HG03442 (cell line): ENCODE measurements around the gene BRMS1.
"Not testable (repeated sequence)": the region's sequence is repeated elsewhere in the genome, so short reads cannot be mapped to it uniquely, and the experiment has no call there.

Experiments
- ATAC-seq: cut with Tn5 transposase; IDR thresholded peaks from one replicate; pipeline ENCODE4 v1.9.1; 2021; ENCODE audit warnings: mild to moderate bottlenecking, moderate library complexity; ENCODE audit not compliant: unreplicated experiment

The BRMS1 gene

DNA sequence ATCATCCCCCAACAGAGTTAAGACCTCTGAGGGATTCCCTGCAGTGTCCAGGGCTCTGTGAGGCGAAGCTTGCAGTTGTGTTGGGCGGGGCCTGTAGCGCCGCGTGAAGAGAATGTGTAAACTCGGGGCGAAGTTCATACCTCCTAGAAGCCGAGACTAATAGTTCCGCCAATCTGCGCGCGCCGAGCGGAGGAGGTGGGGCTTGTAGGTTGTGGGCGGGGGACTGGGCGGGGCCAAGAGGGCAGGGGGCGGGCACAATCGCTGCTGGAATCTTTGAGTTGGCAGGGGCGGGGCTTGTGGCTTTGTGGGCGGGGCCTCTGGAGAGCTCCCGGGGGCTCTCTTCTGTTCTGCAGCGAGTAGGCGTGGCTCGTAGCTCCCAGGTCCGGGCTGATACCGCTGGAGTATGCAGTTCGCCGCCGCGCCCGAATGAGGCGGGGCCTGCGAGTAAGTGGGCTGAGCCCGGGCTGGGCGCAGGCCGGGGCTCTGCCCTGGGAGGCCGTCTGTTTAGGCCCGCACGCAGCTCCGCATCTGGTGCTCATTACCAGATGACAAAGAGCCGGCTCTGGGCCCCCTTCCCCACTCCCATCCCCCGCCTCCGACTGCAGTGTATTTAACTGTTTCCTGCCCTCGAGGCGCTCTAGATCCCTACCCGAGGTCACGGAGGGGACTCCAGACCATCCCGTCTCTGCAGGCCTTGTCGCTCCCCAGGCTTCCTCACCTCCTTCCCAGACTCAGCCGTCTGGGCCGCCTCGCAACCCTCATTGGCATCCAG, 32.2 kb downstream of the BRMS1 start:
- ATAC-seq: peak; percentile 62

GRCh38 chr11:66311965-66312548, 32.8 kb downstream of the BRMS1 start:
- peak; percentile 66 for ATAC-seq

DNA sequence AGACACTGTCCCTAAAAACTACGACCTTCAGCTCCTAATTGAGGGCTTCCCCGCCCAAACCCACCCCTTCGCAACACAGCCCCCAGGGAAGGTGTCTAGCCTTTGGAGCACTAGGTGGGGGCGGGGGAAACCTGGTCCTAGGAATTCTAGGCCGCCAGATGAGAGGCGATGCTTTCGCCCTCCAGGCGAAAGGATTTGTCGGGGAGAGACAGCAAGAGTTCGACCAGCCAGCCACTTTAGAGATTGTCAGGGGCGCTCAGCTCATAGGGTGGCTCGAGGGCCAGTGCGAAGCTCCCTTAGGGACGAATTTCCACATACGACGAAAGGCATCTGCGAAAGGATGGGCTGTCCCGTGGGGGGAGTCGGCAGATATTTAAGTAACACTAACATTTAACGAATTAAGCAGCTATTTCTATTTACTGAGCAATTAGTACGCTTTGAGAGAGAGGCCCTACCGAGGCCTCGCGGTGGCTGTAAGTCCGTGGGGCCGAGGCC, 33.4 kb downstream of the BRMS1 start:
- ATAC-seq: no peak

GRCh38 chr11:66310803-66311440, 34.0 kb downstream of the BRMS1 start:
- ATAC-seq: not testable (repeated sequence)

GRCh38 chr11:66310324-66310723, 34.6 kb downstream of the BRMS1 start:
- ATAC-seq: no peak

GRCh38 chr11:66309475-66309874, 35.4 kb downstream of the BRMS1 start:
- ATAC-seq: no peak

GRCh38 chr11:66302656-66303055, 42.2 kb downstream of the BRMS1 start:
- ATAC-seq: no peak

- ATAC-seq: no peak
These were observed 45.7 kb downstream of the BRMS1 start for GRCh38 chr11:66299186-66299585.

DNA sequence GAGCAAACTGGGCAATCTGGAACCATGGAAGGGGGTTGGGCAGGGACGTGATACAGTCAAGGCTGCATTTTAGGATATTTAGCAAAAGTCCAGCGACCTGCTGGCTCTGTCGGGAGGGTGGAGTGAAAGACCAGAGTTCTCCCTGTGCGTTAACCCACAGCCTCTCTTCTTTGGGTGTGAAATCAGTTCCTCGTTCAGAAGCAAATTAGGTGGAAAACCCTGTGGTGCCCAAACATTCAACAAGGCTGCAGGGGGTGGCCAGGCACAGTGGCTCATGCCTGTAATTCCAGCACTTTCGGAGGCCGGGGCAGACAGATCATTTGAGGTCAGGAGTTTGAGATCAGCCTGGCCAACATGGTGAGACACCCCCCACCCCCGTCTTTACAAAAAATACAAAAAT, 47.3 kb downstream of the BRMS1 start:
- no peak for ATAC-seq

DNA sequence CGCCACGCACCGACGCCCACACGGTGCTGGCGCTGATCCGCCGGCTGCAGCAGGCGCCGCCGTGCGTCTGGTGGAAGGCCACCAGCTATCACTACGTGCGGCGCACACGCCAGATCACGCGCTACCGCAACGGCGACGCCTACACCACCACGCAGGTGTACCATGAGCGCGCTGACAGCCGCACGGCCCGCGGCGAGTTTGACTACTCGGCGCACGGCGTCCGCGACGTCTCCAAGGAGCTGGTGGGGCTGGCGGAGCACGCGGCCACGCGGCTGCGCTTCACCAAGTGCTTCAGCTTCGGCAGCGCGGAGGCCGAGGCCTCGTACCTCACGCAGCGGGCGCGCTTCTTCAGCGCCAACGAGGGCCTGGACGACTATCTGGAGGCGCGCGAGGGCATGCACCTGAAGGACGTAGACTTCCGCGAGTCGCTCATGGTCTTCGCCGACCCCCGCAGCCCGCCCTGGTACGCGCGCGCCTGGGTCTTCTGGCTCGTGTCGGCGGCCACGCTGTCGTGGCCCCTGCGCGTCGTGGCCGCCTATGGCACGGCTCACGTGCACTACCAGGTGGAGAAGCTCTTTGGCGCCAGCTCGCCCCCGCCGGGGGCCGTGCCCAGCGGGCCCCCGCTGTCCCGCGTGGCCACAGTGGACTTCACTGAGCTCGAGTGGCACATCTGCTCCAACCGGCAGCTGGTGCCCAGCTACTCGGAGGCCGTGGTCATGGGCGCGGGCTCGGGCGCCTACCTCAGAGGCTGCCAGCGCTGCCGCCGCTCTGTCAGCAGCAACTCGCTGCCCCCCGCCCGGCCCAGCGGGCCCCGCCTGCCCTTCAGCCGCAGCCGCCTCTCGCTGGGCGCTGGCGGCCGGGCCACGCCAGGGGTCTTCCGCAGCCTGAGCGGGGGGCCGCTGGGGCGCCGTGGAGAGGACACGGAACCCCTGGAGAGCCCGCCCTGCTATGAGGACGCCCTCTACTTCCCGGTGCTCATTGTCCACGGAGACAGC, 50.0 kb downstream of the BRMS1 start:
- no peak for ATAC-seq

DNA sequence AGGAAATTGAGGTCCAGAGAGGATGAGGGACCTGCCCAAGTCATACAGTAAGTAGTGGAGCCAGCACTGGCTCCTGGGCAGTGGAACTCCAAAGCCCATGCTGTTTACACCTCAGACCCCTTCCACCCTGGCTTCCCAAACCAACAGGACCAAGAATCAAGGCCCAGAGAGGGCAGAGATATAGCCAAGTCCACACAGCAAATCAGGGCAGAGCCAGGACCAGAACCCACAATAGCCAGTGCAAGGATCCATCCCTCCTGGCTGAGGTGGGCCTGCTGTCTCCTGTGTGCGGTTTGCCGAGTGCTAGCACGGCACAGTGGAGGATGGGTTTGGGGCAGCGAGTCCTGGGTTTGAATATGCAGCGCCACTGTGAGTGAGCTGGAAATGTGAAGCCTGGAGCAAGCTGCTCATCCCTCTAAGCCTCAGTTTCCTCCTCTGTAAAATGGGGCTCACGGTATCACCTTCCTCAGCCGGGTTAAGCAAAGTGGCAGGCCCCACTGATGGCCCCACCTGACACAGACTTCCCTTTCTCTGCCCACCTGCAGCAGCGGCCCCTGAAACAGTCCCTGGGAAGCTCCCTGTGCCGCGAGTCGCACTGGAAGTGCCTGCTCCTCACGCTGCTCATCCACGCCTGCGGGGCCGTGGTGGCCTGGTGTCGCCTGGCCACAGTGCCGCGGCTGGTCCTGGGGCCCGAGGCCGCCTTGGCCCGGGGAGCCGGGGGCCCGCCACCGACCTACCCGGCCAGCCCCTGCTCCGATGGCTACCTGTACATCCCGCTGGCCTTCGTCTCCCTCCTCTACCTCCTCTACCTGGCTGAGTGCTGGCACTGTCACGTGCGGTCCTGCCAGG, 50.9 kb downstream of the BRMS1 start:
- ATAC-seq: no peak

DNA sequence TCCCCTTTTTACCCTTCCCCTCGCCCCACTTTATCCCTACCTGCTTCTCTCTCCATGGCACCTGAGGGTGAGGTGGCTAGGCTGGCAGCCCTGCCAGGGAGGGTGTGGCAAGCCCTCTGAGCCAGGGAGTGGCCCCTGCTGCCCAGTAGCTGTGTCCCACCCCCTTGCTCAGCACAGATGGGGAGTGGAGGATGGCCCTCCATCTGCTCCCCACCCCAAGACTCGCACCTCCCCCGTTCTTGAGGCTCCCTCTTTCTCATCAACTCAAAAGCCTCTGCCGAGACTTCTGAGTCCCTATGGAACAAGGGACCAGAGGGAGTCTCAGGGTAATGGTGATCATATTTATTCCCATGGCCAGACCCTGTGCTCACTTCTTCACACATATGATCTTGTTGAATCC, 51.6 kb downstream of the BRMS1 start:
- no peak for ATAC-seq

- ATAC-seq: no peak
These were observed 52.2 kb downstream of the BRMS1 start for GRCh38 chr11:66292543-66293332.

DNA sequence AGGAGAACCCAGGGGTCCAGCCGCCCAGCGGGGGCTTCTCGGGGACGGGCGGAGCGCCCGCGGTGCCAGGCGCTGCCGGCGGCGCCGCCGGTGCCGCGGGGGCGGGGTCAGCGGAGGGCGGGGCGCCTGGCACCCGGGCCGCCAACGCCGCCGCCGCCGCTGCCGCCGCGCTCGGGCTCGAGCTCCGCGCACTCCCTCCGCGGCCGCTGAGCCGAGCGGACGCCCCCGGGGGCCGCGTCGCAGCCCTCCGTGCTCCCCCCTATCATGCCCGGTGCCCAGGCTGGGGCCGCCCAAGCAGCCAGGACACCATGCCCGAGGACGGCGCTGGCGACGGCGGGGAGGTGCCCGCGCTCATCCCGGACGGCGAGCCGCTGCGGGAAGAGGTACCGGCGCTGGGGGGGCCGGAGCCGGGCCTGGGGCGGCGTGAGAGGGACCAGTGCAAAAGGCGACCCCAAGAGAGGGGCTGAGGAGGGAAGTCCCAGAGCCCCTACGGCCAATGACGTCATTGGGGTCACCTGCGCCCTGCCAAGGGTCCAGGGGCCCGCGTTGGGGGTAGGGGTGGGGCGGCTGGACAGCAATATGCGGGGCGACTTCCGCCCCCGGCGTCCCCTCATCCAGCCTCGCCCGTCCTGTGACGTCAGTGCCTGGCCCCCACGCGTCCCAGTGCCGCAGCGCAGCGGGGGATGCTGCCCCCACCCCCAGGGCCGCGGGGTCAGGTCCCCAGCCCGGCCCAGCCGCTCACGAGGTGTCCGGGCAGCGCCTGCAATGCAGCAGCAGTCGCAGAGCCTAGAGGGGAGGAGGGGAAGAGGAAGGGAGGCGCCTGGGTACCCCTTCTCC, 53.0 kb downstream of the BRMS1 start, which contains the start of gene TMEM151A:
Gene TMEM151A (plus strand): TSS at position 189 of the 837 bp plus-strand sequence. CDS start 120 bp downstream, at position 309.
- ATAC-seq: no peak

DNA sequence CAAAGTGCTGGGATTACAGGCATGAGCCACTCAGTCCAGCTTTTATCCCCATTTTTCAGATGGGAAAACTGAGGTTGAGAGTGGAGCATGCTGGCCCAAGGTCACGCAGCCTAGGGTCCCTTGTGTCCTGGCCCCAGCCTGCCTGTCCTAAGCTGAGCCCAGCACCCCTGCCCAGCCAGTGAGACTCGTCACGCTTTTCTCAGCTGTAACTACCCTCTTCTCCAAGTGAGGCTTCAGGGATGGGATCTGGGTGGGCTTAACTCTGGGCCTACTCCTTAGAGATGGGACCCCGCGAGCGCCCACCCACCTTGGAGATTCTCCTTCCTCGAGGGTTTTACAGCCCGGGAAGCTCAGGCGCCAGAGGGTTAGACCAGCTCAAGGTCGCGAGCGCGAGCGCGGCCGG, 53.6 kb downstream of the BRMS1 start:
- ATAC-seq: no peak

GRCh38 chr11:66290330-66290621, 54.6 kb downstream of the BRMS1 start:
- ATAC-seq: no peak

DNA sequence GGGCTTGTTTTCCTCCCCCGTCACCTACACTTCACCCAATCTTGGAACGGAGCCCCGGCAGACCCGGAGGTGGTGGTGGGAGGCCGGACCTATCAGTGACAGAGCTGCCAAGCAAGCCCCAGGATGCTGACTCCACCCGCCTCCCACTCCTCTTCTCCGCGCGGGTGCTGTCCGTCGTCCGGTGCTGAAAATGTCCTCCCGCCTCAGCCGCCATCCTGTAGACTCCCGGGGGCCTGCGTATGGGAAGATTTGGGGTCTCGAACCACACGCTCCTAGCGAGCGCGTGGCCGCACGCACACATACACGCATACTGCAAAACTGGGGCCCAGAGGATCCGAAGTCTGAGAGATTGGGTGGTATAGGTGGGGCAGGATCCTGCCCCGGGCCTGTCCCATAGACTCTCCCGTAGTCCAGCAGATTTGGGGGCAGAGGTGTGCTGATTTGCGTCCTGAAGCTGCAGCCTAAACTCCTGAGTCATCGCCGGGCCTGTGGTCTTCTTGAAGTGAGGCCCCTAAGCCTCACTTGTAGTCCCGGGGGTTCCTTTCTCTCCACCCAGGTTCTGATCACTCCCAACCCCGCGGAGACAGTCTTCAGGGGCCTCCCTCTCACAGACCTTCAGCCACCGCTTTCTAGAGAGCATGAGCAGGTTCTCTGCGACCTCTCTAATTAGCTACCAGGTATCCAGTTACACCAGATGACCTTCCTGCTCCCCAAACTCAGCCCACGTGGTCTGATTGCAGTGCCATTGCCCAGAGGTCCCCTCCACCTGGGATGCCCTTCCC, 55.2 kb downstream of the BRMS1 start:
- peak; percentile 24 for ATAC-seq
